GM19328 (cell line): Measurements from ENCODE around the gene TP73.
"Not testable (repeated sequence)": the region's sequence is repeated elsewhere in the genome, so short reads cannot be mapped to it uniquely, and the experiment has no call there.

Source experiments
- ATAC-seq: cut with Tn5 transposase; IDR thresholded peaks from one replicate; pipeline ENCODE4 v1.9.1; 2021; ENCODE audit warnings: mild to moderate bottlenecking, moderate library complexity; ENCODE audit not compliant: unreplicated experiment

TP73 gene

DNA sequence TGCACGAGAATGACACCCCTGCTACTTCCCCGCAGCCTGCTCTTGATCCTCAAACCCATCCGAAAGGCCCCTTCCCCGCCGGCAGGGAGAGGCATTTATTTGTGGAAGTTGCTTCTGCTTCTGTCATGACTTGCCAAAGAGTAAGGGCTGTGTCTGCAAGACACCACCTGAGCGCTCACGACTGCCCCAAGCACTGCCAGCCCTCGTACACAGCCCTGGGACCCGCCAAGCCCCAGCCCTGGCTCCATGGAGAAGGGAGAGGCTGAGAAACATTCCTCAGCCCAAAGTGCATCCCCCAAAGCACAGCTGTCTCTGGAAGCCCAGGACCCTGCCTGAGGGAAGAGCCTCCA lies 33.8 kb upstream of the TP73 start:
- ATAC-seq, result no peak

DNA sequence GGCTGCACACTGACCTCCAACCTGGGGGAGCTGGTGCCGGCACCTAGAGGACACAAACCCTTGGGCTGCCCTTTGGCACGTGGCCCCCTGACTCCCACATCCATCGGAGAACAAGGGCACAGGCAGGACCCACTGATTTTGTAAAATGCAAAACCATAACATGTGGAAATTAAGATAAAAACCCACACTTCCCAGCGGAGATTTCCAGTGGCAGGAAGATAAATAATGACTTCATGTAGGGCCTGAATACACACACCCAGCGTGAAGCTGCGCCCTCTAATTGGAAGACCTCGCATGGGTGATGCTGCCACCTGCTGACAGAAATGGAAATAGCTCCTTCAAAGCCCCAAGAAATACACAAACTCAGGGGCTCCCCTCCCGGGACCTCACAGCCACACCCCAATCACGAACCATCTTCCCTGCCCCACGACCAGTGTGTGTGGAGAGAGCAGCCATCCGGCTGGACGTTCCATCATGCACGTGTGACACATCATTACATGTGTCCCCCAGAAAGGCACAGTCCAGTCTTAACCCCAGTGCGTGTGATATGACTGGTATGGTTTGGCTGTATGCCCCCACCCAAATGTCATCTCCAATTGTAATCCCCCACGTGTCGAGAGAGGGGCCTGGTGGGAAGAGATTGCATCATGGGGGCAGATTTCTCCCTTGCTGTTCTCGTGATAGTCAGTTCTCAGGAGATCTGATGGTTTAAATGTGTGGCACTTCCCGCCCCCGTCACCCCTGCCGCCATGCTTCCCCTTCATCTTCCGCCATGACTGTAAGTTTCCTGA lies 33.2 kb upstream of the TP73 start:
- no peak for ATAC-seq

DNA sequence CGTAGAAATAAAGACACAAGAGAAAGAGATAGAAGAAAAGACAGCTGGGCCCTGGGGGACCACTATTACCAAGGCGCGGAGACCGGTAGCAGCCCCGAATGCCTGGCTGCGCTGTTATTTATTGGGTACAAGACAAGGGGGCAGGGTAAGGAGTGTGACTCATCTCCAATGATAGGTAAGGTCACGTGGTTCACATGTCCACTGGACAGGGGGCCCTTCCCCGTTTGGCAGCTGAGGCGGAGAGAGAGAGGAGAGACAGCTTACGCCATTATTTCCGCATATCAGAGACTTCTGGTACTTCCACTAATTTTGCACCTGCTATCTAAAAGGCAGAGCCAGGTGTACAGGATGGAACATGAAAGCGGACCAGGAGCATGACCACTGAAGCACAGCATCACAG lies 31.6 kb upstream of the TP73 start:
- ATAC-seq, result no peak

DNA sequence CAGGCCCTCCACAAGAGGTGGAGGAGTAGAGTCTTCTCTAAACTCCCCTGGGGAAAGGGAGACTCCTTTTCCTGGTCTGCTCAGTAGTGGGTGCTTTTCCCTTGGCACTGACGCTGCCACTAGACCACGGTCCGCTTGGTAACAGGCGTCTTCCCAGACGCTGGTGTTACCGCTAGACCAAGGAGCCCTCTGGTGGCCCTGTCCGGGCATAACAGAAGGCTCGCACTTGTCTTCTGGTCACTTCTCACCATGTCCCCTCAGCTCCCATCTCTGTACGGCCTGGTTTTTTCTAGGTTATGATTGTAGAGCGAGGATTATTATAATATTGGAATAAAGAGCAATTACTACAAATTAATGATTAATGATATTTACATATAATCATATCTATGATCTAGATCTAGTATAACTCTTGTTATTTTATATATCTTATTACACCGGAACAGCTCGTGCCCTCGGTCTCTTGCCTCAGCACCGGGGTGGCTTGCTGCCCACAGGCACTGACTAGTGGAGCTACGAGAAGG lies 31.1 kb upstream of the TP73 start:
- not testable (repeated sequence) for ATAC-seq

DNA sequence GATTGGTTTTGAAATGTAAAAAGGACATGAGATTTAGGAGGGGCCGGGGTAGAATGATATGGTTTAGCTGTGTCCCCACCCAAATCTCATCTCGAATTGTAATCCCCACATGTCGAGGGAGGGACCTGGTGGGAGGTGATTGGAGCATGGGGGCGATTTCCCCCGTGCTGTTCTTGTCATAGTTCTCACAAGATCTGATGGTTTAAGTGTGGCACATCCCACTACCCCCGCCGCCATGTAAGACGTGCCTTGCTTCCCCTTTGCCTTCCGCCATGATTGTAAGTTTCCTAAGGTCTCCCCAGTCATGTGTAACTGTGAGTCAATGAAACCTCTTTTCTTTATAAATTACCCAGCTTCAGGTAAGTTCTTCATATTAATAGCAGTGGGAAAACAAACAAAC lies 30.2 kb upstream of the TP73 start:
- ATAC-seq, result not testable (repeated sequence)

DNA sequence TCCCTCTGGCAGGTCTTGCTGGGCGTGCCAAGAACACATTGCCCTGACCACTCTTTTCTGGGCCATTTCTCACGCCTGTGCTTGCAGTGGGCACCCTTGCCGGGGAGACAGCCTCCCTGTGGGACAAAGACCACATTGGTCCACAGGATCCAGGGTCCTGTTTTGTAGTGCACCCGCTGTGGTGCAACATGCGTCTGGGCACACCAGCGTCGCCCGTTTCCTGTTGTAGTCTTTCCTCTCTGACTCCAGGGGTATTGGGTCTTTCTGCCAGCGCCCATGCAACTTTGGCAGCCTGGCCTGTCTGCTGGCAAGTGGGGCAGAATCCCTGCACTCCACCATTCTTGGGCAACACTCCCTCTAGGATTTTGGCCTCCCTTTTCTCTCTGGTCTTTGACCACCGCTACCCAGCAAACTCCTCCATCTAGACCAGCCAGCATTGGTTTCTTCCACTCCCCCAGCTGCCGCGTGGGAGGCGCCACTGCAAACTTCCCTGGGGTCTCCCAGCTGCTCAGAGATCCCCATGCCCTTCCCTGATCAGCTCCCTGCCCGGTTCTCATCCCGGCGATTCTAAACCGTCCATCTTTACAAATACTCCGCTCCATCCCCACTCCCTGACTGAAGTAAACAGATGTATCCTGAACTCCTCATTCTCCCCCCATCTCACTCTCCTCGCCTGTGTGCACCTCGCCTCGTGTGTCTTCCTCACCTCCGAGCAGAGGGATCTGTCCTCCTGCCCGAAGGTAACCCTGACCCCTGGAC lies 28.7 kb upstream of the TP73 start:
- no peak for ATAC-seq

DNA sequence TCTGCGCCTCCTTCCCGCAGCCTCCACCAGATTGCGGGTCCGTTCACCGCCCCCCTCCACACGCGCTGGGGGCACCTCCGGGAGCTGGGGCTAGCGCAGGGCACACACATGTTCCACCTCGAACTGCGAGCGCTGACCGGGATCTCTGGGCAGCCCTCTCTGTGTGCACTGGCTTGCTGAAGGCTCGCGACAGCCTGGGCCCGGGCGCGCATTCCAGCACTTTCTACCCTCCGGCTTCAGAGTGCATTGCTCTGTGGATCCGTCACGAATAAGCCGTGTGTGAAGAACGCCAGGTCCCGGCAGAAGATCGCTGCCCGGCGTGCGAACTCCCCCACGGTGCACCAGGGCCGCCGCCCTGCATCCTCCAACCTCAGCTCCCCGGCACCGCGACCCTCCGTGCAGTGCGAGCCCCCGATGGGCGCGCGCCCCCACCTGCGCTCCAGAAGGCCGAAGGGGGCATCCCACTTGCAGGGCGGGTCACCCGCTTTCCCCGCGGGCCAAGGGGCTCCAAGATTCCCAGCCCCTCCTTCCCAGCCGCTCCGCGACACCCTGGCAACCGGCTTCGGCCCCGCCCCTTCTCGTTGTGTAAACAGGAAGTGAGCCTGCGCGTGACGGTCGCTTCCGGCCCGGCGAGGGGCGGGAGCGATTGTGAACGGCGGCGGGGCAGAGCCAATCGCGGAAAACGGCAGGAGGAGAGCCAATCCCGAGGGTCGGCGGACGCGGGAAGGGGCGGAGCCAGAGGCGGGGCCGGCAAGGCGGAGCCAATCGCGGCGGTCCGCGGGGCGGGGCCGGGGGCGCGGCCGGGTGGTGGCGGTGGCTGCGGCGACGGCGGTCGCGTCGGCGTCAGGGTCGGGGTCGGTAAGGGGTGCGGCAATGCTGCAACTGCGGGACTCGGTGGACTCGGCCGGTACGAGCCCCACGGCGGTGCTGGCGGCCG lies 27.8 kb upstream of the TP73 start, which contains the start of gene TPRG1L:
Gene TPRG1L, plus strand, starts transcription at position 816 of the 937 bp plus-strand sequence. Its CDS starts 58 bp downstream, at position 874.
- peak; percentile 88 for ATAC-seq

DNA sequence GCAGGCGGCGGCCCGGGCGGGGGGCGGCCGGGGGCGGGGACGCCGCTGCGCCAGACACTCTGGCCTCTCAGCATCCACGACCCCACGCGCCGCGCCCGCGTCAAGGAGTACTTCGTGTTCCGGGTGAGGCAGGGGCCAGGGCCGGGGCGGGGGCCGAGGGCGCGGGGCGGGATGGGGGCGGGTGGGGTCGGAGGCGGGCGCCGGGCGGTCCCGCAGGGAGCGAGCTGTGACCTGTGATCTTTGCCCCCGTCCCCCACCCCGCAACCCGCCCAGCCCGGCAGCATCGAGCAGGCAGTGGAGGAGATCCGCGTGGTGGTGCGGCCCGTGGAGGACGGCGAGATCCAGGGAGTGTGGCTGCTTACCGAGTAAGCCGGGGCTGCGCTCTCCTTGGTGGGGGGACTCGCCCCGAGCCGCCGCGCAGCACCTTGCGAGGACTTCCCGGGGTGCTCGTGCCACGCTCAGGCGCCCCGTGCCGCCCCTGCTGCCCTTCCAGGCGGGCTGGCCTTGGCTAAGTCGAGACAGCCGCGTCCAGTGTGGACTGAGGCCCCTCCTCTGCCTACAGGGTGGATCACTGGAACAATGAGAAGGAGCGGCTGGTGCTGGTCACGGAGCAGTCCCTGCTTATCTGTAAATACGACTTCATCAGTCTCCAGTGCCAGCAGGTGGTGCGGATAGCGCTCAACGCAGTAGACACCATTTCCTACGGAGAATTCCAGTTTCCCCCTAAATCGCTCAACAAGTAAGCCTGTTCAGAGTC lies 27.0 kb upstream of the TP73 start:
- no peak for ATAC-seq

DNA sequence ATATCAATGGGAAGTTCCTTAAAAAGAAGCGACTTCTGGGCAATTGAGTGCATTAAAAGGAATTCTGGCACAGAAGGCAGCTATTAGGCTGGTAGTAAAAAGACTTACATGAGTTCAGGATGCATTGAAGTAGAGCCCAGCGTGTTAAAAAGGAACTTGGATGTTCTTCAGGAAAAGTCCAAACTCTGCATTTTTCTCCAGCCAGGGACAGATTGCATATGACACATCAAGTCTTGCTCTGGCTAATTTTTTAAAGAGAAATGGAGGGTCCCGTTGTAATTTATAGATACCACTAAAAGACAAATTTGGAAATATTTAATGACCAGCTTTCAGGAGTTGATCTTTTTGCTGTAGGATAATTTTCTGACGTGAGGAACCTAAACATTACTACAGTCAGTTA lies 26.3 kb upstream of the TP73 start:
- ATAC-seq, result no peak

DNA sequence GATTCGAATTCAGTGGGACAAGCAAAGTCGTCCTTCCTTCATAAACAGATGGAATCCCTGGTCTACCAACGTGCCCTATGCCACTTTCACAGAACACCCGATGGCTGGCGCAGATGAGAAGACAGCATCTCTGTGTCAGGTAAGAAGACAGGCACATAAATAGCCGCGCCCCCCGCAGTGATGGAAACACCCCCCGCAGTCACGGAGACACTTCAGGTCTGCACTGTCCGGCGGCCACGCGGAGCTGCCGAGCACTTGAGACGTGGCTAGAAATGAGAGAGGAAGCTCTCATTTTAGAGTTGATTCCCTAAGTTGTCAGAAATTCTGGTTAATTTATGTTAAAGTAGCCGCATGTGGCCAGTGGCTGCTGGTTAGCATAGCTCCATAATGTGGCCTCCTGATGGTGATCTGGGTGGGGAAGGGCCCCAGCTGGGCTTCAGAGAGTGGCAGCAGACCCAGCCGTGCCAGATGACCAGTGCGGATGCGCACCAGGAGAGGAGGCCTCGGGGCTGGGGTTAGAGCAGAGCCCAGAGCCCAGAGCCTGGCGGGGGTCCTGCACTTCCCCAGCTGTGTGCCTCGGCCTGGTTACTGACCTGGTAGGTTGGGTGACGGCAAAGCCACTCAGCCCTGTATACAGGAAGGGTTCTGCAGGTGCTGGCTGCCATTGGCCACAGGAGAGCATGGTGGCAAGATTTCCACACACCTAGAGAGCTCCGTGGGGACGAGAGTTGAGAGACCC lies 24.6 kb upstream of the TP73 start:
- no peak for ATAC-seq

DNA sequence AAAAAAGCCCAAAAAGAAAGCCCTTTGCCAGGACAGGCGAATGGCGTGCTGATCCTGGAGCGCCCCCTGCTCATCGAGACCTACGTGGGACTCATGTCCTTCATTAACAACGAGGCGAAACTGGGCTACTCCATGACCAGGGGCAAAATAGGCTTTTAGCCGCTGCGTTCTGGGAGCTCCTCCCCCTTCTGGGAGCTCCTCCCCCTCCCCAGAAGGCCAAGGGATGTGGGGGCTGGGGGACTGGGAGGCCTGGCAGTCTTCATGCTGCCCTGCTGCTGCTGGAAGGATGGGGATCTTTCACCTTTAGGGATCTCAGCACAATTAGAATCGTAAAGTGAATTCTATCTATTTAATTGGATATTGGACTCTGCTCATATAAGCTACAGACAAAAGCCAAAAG lies 23.9 kb upstream of the TP73 start:
- no peak for ATAC-seq

DNA sequence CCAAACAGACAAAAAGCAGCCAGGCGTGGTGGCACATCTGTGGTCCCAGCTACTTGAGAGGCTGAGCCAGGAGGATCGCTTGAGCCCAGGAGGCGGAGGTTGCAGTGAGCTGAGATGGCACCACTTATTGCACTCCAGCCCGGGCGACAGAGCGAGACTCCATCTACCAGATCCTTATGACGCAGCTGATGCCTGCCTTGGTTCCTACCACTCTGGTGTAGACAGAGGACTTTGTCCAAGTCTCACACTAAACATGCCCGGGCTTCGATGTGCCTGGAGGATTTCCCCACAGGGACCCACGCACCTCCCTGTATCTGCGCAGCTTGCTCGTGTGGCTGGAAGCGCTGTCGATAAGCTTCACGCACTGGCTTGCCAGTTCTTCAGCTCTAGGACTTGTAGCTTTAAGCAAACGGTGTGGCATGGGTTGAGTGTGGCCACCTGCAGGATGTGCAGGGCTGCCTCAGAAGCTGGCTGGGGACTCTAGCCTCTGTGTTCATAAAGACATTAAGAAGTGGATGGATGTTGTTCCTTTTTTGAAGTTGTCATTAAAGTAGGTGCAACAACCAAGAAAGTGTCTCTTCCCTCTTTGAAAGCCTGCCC lies 22.7 kb upstream of the TP73 start:
- no peak for ATAC-seq

DNA sequence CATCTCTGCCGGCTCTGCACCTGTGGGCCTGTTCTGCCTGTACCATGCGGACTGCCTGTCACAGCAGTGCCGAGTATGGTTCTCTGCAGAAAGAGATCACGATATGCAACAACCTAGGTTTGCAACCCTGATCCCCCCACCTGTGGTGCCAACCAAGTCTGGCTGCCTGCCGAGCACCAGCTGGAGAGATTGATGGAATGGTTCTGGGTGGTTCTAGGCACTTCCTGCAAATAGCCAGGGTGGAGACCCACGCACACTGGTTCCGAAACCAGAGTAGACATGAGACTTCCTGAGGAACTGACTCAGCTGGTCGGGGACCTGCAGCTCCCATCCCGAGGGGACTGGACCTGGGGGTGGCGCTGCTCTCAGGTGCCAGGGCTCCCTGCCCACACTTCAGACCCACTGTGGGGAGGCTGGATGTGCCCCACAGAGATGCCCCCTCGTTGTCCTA lies 22.1 kb upstream of the TP73 start:
- ATAC-seq, result no peak

DNA sequence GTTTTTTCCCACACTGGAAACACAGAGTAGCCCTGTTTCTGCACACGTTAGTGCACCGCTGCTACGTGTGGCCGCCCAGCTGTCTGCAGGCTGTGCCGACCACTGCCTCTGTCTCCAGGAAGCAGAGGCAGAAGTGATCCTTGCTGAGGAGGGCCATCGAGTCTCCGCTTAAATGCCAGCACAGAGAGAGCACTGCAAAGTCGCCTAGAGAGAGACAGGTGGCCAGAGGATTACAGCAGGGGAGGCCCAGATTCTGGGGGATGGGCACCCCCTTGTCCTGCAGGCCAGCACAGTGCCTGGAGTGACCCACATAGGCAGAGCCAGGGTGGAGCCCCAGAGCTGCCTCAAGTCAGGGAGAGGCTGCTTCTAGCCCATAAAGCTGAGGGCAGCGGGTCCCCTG lies 21.4 kb upstream of the TP73 start:
- ATAC-seq, result no peak

DNA sequence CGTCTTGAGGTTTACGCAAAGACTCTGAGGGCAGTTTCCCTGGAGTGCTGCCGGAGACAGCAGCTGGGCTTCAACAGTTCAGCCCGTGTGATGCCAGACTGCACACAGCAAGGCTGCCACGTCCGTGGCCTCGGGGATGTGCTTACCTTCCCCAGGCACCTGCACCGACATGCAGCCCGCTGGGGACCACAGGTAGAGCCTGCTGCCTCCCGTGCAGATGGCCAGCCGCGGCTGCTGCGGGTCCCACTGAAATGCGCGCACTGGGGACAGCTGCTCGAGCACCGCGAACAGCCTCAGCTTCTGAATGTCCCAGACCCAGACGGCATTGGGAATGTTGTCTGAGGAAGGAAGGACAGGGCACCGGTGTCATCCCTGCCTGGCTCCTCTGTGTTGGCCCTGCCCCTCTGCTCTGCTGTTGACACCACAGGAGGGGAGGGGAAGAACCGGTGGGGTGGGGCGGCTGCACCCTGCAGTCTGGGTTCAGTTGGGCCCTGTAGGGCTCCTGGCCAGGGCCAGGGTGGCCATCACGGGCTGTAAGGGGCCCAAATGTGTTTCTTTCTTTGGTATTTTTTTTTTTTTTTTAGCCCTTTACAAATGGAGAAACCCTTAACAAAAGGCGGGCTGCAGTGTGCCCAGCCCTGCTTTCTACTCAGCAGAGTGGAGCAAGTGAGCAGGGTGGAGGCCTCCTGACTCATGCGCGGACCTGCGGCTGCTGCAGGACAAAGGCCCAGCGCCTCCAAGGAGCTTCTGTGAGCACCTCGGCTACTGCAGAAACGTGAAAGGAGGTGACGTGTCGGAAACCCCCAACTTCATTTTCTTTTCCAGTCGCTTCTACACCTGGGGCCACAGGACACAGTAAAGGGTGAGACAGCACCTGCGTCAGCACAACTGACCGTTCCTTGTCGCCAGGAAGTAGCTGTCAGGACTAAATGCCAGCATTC lies 20.7 kb upstream of the TP73 start:
- ATAC-seq, result no peak

DNA sequence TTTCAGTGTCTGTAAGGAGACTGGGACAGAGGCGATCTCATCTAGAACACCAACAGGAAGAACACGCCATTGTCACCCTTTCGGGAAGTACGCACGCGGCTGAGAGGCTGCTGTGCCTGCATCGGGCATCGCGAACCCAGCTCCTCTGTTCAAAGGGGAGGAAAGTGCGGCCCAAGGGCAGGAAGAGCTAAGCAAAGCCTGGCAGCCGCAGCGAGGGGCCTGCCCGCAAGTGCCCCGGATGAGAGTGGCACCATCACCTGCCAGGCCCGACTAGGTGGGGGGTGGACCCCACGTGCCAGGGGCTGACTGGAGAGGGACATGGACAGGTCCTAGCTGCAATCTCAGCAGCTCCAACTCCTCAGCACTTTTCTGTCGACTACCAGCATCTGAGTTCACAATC lies 20.0 kb upstream of the TP73 start:
- no peak for ATAC-seq

DNA sequence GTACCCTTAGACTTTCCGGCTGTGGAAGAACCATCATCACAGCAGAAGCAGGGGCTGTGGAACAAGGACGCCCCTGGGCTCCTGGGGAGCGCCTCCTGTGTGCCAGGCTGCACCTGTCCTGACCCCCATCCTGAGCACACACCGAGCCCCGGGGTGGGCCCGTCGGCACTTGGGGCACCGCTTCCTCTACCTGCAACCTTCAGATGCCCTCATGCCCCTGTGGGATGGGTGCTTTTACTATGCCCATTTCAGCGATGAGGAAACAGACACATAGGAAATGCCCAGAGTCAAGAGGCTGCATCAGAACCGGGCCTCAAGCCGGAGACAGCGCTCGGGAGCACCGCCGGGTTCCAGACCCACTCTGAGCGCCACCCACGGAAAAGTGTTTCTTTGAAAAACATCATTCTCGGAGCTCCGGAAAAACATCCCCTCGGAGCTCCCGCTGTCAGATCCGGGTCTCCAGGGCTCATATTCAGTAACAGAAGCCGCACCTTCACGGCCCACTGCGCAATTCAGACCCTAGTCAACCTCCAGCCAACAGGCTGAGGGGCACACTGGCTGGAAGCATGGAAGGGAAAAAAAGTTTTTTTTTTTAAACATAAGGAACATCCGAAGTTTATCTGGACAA lies 19.5 kb upstream of the TP73 start:
- ATAC-seq, result no peak
